Glutamatergic neuron (in vitro differentiated cells): ENCODE measurements around the gene LAMB3. TPM values are rescaled to one million over a fixed set of nuclear protein-coding genes. Genes with fewer than 3 reads are reported as not detected.

ENCODE experiments used
- DNase-seq: peaks from one replicate; pipeline ENCODE4 v3.0.0; 2022
- H3K27ac Mint-ChIP-seq: one replicate; pipeline ENCODE4 v1.8.0; 2020; ENCODE audit warnings: mild to moderate bottlenecking, mixed read lengths, inconsistent platforms; ENCODE audit not compliant: unreplicated experiment
- H3K27me3 Mint-ChIP-seq: one replicate; pipeline ENCODE4 v1.8.0; 2020; ENCODE audit warnings: mild to moderate bottlenecking, moderate library complexity, mixed read lengths, inconsistent platforms; ENCODE audit not compliant: unreplicated experiment
- H3K36me3 Mint-ChIP-seq: one replicate; pipeline ENCODE4 v1.8.0; 2020; ENCODE audit warnings: mild to moderate bottlenecking, mixed read lengths, inconsistent platforms; ENCODE audit not compliant: unreplicated experiment
- H3K4me1 Mint-ChIP-seq: one replicate; pipeline ENCODE4 v1.8.0; 2020; ENCODE audit warnings: mild to moderate bottlenecking, low read depth, mixed read lengths, inconsistent platforms; ENCODE audit not compliant: unreplicated experiment
- H3K4me3 Mint-ChIP-seq: one replicate; pipeline ENCODE4 v1.8.0; 2020; ENCODE audit warnings: mild to moderate bottlenecking, mixed read lengths, inconsistent platforms; ENCODE audit not compliant: unreplicated experiment
- H3K9me3 Mint-ChIP-seq: one replicate; pipeline ENCODE4 v1.8.0; 2020; ENCODE audit warnings: mild to moderate bottlenecking, moderate library complexity, mixed read lengths, inconsistent platforms; ENCODE audit not compliant: unreplicated experiment
- CTCF ChIP-seq: fragments of 200-600 bp; sonication (generic); IDR thresholded peaks from one replicate; pipeline ENCODE4 v1.5.0; 2021; ENCODE audit not compliant: partially characterized antibody, unreplicated experiment
- total RNA-seq: library from RNA; stranded (reverse); fragmentation: NEBNext Ultra II Directional; extraction: Animal tissue kit (Norgen Biotek cat#: 25700); gene quantifications from one replicate; pipeline ENCODE4 v1.2.1, GENCODE V29; 2021; ENCODE audit not compliant: unreplicated experiment

Gene LAMB3
- total RNA-seq, 1 donor from 2014 or later = 0.54 TPM

- H3K9me3 Mint-ChIP-seq = peaks cover 4% of the 10 kb centered on the region
- DNase-seq = no peak
- H3K4me1 Mint-ChIP-seq = peaks cover 16% of the 10 kb centered on the region
- H3K36me3 Mint-ChIP-seq = no peaks in the 10 kb centered on the region
- no peak overlapping the region for H3K4me3 Mint-ChIP-seq
- no peak for TF ChIP-seq CTCF
- peaks cover 6% of the 10 kb centered on the region for H3K27me3 Mint-ChIP-seq
- no peak overlapping the region for H3K27ac Mint-ChIP-seq
Observed at GRCh38 chr1:209621741-209622655, 30.2 kb downstream of the LAMB3 start.

GRCh38 chr1:209621286-209621685 is 30.9 kb downstream of the LAMB3 start:
- no peak overlapping the region for H3K27ac Mint-ChIP-seq
- H3K27me3 Mint-ChIP-seq = peaks cover 6% of the 10 kb centered on the region
- DNase-seq = no peak
- H3K36me3 Mint-ChIP-seq = no peaks in the 10 kb centered on the region
- no peak overlapping the region for H3K4me3 Mint-ChIP-seq
- peaks cover 13% of the 10 kb centered on the region for H3K4me1 Mint-ChIP-seq
- TF ChIP-seq CTCF = no peak
- H3K9me3 Mint-ChIP-seq = peaks cover 6% of the 10 kb centered on the region

GRCh38 chr1:209620487-209620884 is 31.7 kb downstream of the LAMB3 start:
- Mint-ChIP-seq H3K4me1 (peaks cover 11% of the 10 kb centered on the region), H3K36me3 (peaks cover 5% of the 10 kb centered on the region), H3K27me3 (peaks cover 9% of the 10 kb centered on the region), H3K27ac (no peak overlapping the region), H3K9me3 (peaks cover 9% of the 10 kb centered on the region), H3K4me3 (no peak overlapping the region)
- TF ChIP-seq CTCF = no peak
- no peak for DNase-seq

GRCh38 chr1:209619696-209620486 is 32.3 kb downstream of the LAMB3 start:
- Mint-ChIP-seq H3K27ac (no peak overlapping the region), H3K27me3 (peaks cover 9% of the 10 kb centered on the region)
- TF ChIP-seq CTCF = no peak

More at GRCh38 chr1:209619696-209620486, 32.3 kb downstream of the LAMB3 start:
- Mint-ChIP-seq H3K36me3 (peaks cover 5% of the 10 kb centered on the region), H3K9me3 (peaks cover 9% of the 10 kb centered on the region), H3K4me3 (no peak overlapping the region), H3K4me1 (peaks cover 9% of the 10 kb centered on the region)
- DNase-seq = no peak
